Measurements from ENCODE around the gene CUX1. TPM values are rescaled to one million over a fixed set of nuclear protein-coding genes. Genes with fewer than 3 reads are reported as not detected.
A peak's percentile ranks its signal among the peaks of the same experiment; 100 is the strongest.
"Not testable (repeated sequence)": the region's sequence is repeated elsewhere in the genome, so short reads cannot be mapped to it uniquely, and the experiment has no call there.

Gene CUX1
- total RNA-seq, 1 experiment from 2014 or later = 53.5 TPM

- Histone ChIP-seq H3K4ac (ENCODE audit: low read depth, low read length) (no peak overlapping the region), H2BK120ac (ENCODE audit: low read depth, low read length, poor library complexity, severe bottlenecking) (no peak overlapping the region), H3K23ac (ENCODE audit: insufficient read length, low read depth, low read length) (no peak overlapping the region), H2BK15ac (ENCODE audit: low read depth, low read length) (no peak overlapping the region), H3K18ac (ENCODE audit: insufficient read length, low read depth, low read length) (no peak overlapping the region), H2AK5ac (ENCODE audit: insufficient read length, low read length) (no peak overlapping the region), H2BK5ac (ENCODE audit: insufficient read length, low read length) (no peak overlapping the region), H4K20me1 (ENCODE audit: control insufficient read depth, insufficient read depth, insufficient read length) (no peaks in the 10 kb centered on the region), H3K9me3 (ENCODE audit: control insufficient read depth, low read depth, low read length) (no peaks in the 10 kb centered on the region), H2AFZ (ENCODE audit: low read length) (no peak overlapping the region), H3K4me1 (ENCODE audit: insufficient read depth, low read length) (no peaks in the 10 kb centered on the region), H3K27ac (ENCODE audit: insufficient read length, low read depth, low read length) (no peak overlapping the region), H3K79me2 (ENCODE audit: insufficient read depth, low read length) (no peaks in the 10 kb centered on the region), H3K23me2 (ENCODE audit: insufficient read length, low read depth, low read length, poor library complexity, severe bottlenecking) (no peaks in the 10 kb centered on the region), H3T11ph (ENCODE audit: low read length) (no peak overlapping the region), H4K5ac (ENCODE audit: insufficient read length, low read depth, low read length) (no peak overlapping the region), H3K79me1 (ENCODE audit: insufficient read depth, low read depth, low read length, poor library complexity, severe bottlenecking) (no peaks in the 10 kb centered on the region), H2BK20ac (ENCODE audit: low read depth, low read length, poor library complexity, severe bottlenecking) (no peak overlapping the region), H3K9ac (ENCODE audit: extremely low read depth, insufficient read length, low read length) (no peak overlapping the region), H4K91ac (ENCODE audit: insufficient read length, low read depth, low read length) (no peak overlapping the region), H3K14ac (ENCODE audit: insufficient read depth, low read length) (no peak overlapping the region), H3K27me3 (ENCODE audit: insufficient read depth, low read length) (no peaks in the 10 kb centered on the region), H3K4me2 (ENCODE audit: insufficient read depth, insufficient read length, low read length) (no peak overlapping the region), H2BK12ac (ENCODE audit: insufficient read length, low read depth, low read length) (no peak overlapping the region), H3K56ac (ENCODE audit: insufficient read length, low read depth, low read length) (no peak overlapping the region), H4K8ac (replicated peaks; ENCODE audit: insufficient read length, low read depth, low read length) (no peak overlapping the region)
- no CpG with 5 or more reads among the region's 84 CpGs for WGBS (ENCODE audit: extremely low coverage, insufficient read length, low lambda C conversion rate)
- Mint-ChIP-seq H3K9me3 (no peaks in the 10 kb centered on the region), H3K27me3 (ENCODE audit: low read depth) (peaks cover 17% of the 10 kb centered on the region), H3K36me3 (ENCODE audit: insufficient read depth in 1 of 3, low read depth in 3 of 3) (peaks cover 0 to 4% (median 2%) of the 10 kb centered on the region in 3 experiments; a peak in 3 of 7 replicates), H3K4me3 (no peak overlapping the region), H3K27ac (no peak overlapping the region), H3K4me1 (peaks cover 9 to 15% of the 10 kb centered on the region in 2 experiments)
- TF ChIP-seq CTCF (conservative IDR thresholded peaks at IDR 0.05) = peak; percentile 92
- peak; percentile 87 for DNase-seq
Observed at GRCh38 chr7:102300643-102301221, 483.3 kb downstream of the CUX1 start.

- not testable (repeated sequence) for H3K4ac ChIP-seq (ENCODE audit: low read depth, low read length); H2BK20ac ChIP-seq (ENCODE audit: low read depth, low read length, poor library complexity, severe bottlenecking); H3K14ac ChIP-seq (ENCODE audit: insufficient read depth, low read length); H3K4me1 ChIP-seq (ENCODE audit: insufficient read depth, low read length); DNase-seq; H4K5ac ChIP-seq (ENCODE audit: insufficient read length, low read depth, low read length); H3T11ph ChIP-seq (ENCODE audit: low read length); H3K4me3 Mint-ChIP-seq; H3K27ac ChIP-seq (ENCODE audit: insufficient read length, low read depth, low read length); H2BK120ac ChIP-seq (ENCODE audit: low read depth, low read length, poor library complexity, severe bottlenecking); H3K9me3 Mint-ChIP-seq; H3K27ac Mint-ChIP-seq; H4K20me1 ChIP-seq (ENCODE audit: control insufficient read depth, insufficient read depth, insufficient read length); H3K36me3 Mint-ChIP-seq (ENCODE audit: insufficient read depth in 1 of 3, low read depth in 3 of 3); H3K23ac ChIP-seq (ENCODE audit: insufficient read length, low read depth, low read length); H3K79me2 ChIP-seq (ENCODE audit: insufficient read depth, low read length); H3K9ac ChIP-seq (ENCODE audit: extremely low read depth, insufficient read length, low read length); H2BK5ac ChIP-seq (ENCODE audit: insufficient read length, low read length); H3K4me1 Mint-ChIP-seq; H4K91ac ChIP-seq (ENCODE audit: insufficient read length, low read depth, low read length); H3K9me3 ChIP-seq (ENCODE audit: control insufficient read depth, low read depth, low read length); H3K56ac ChIP-seq (ENCODE audit: insufficient read length, low read depth, low read length); H4K8ac ChIP-seq (replicated peaks; ENCODE audit: insufficient read length, low read depth, low read length); H2BK15ac ChIP-seq (ENCODE audit: low read depth, low read length); H3K23me2 ChIP-seq (ENCODE audit: insufficient read length, low read depth, low read length, poor library complexity, severe bottlenecking); H2AK5ac ChIP-seq (ENCODE audit: insufficient read length, low read length); H3K79me1 ChIP-seq (ENCODE audit: insufficient read depth, low read depth, low read length, poor library complexity, severe bottlenecking); H3K27me3 ChIP-seq (ENCODE audit: insufficient read depth, low read length); H2BK12ac ChIP-seq (ENCODE audit: insufficient read length, low read depth, low read length); H3K4me2 ChIP-seq (ENCODE audit: insufficient read depth, insufficient read length, low read length); H2AFZ ChIP-seq (ENCODE audit: low read length); H3K18ac ChIP-seq (ENCODE audit: insufficient read length, low read depth, low read length)
- no CpG with 5 or more reads among the region's 14 CpGs for WGBS (ENCODE audit: extremely low coverage, insufficient read length, low lambda C conversion rate)
- peaks cover 17% of the 10 kb centered on the region for H3K27me3 Mint-ChIP-seq (ENCODE audit: low read depth)
Observed at GRCh38 chr7:102301367-102301766, 483.9 kb downstream of the CUX1 start.

Measured in H9 (cell line).